Dedifferentiated amniotic fluid mesenchymal stem cell (primary cell): ENCODE results near the gene SNRPF.

Experiments
- DNase-seq: peaks from one replicate; pipeline ENCODE4 v3.0.0-alpha.2; 2016; ENCODE audit errors: extremely low spot score

The SNRPF gene

GRCh38 chr12:95859344-95859816 lies 628 bp downstream of the SNRPF start:
- no peak for DNase-seq

GRCh38 chr12:95859947-95860850 lies 1.4 kb downstream of the SNRPF start:
- no peak for DNase-seq

GRCh38 chr12:95862038-95862437 lies 3.3 kb downstream of the SNRPF start:
- DNase-seq = no peak

- DNase-seq = no peak
Observed at GRCh38 chr12:95863337-95863736, 4.6 kb downstream of the SNRPF start.

GRCh38 chr12:95870897-95871296 lies 12.1 kb downstream of the SNRPF start:
- DNase-seq = no peak

- DNase-seq = no peak
Observed at GRCh38 chr12:95874452-95874851, 15.7 kb downstream of the SNRPF start.

- no peak for DNase-seq
Observed at GRCh38 chr12:95877622-95878021, 18.9 kb downstream of the SNRPF start.

- no peak for DNase-seq
Observed at GRCh38 chr12:95880895-95881294, 22.1 kb downstream of the SNRPF start.

GRCh38 chr12:95881331-95881955 lies 22.7 kb downstream of the SNRPF start:
- DNase-seq = no peak

GRCh38 chr12:95882080-95882479 lies 23.3 kb downstream of the SNRPF start:
- no peak for DNase-seq

- no peak for DNase-seq
Observed at GRCh38 chr12:95882873-95883272, 24.1 kb downstream of the SNRPF start.

- no peak for DNase-seq
Observed at GRCh38 chr12:95884998-95885397, 26.2 kb downstream of the SNRPF start.

GRCh38 chr12:95887311-95887710 lies 28.6 kb downstream of the SNRPF start:
- no peak for DNase-seq

- DNase-seq = no peak
Observed at GRCh38 chr12:95890958-95891357, 32.2 kb downstream of the SNRPF start.

GRCh38 chr12:95896846-95897245 lies 38.1 kb downstream of the SNRPF start:
- no peak for DNase-seq

- no peak for DNase-seq
Observed at GRCh38 chr12:95898081-95898480, 39.3 kb downstream of the SNRPF start.

- peak; percentile 86 for DNase-seq
Observed at GRCh38 chr12:95908573-95908972, 49.8 kb downstream of the SNRPF start.

GRCh38 chr12:95909871-95910270 lies 51.1 kb downstream of the SNRPF start:
- no peak for DNase-seq
